ENCODE measurements around the gene CYP2F1. TPM values are rescaled to one million over a fixed set of nuclear protein-coding genes. Genes with fewer than 3 reads are reported as not detected.

CYP2F1 gene
- total RNA-seq, 6 experiments from 2014 or later, result not detected

GRCh38 chr19:41156207-41156606 lies 42.0 kb downstream of the CYP2F1 start:
- Histone ChIP-seq H3K9me3 (no peaks in the 10 kb centered on the region), H3K4me3 (no peak overlapping the region), H3K27ac (no peak overlapping the region), H3K36me3 (no peaks in the 10 kb centered on the region), H3K4me1 (no peaks in the 10 kb centered on the region), H3K27me3 (no peaks in the 10 kb centered on the region)
- 80% methylated on average over 2 of the region's 2 CpGs for WGBS (ENCODE audit: insufficient coverage, low coverage, low lambda C conversion rate, missing lambda C conversion rate)
- no peak for TF ChIP-seq POLR2A (IDR thresholded peaks at IDR 0.05)
- no peak for TF ChIP-seq CTCF (IDR thresholded peaks at IDR 0.05)
- intact Hi-C loops (cut with DNase I), result no loop called here
- no peak for ATAC-seq
- no peak for DNase-seq

- Histone ChIP-seq H3K9me3 (no peaks in the 10 kb centered on the region), H3K27me3 (no peaks in the 10 kb centered on the region), H3K4me1 (no peaks in the 10 kb centered on the region), H3K27ac (no peak overlapping the region), H3K4me3 (no peak overlapping the region), H3K36me3 (no peaks in the 10 kb centered on the region)
- intact Hi-C loops (cut with DNase I), result no loop called here
- DNase-seq (no peak), ATAC-seq (peak in 2 of 4 donors; percentile 23 to 45)
- WGBS (ENCODE audit: insufficient coverage, low coverage, low lambda C conversion rate, missing lambda C conversion rate), result 6% methylated on average over 1 of the region's 2 CpGs
- TF ChIP-seq POLR2A (IDR thresholded peaks at IDR 0.05) (no peak), CTCF (IDR thresholded peaks at IDR 0.05) (no peak)
Observed at GRCh38 chr19:41159881-41160280, 45.6 kb downstream of the CYP2F1 start.

- H3K27ac ChIP-seq, result no peak overlapping the region
- WGBS (ENCODE audit: insufficient coverage, low coverage, low lambda C conversion rate, missing lambda C conversion rate), result 94% methylated on average over 5 of the region's 5 CpGs
- TF ChIP-seq POLR2A (IDR thresholded peaks at IDR 0.05) (no peak), CTCF (IDR thresholded peaks at IDR 0.05) (no peak)
- DNase-seq (no peak), ATAC-seq (no peak)
- intact Hi-C loops (cut with DNase I), result no loop called here
- H3K36me3 ChIP-seq, result no peaks in the 10 kb centered on the region
- H3K4me3 ChIP-seq, result no peak overlapping the region
- H3K27me3 ChIP-seq, result no peaks in the 10 kb centered on the region
- no peaks in the 10 kb centered on the region for H3K9me3 ChIP-seq
- no peaks in the 10 kb centered on the region for H3K4me1 ChIP-seq
Observed at GRCh38 chr19:41161903-41162302, 47.7 kb downstream of the CYP2F1 start.

- Histone ChIP-seq H3K4me3 (no peak overlapping the region), H3K4me1 (no peaks in the 10 kb centered on the region), H3K27ac (no peak overlapping the region), H3K36me3 (no peaks in the 10 kb centered on the region), H3K27me3 (no peaks in the 10 kb centered on the region), H3K9me3 (no peaks in the 10 kb centered on the region)
- WGBS (ENCODE audit: insufficient coverage, low coverage, low lambda C conversion rate, missing lambda C conversion rate), result 83% methylated on average over 13 of the region's 14 CpGs
- no peak for DNase-seq
- no peak for ATAC-seq
- no peak for TF ChIP-seq POLR2A (IDR thresholded peaks at IDR 0.05)
- TF ChIP-seq CTCF (IDR thresholded peaks at IDR 0.05), result no peak
- intact Hi-C loops (cut with DNase I), result no loop called here
Observed at GRCh38 chr19:41166944-41167804, 52.9 kb downstream of the CYP2F1 start.
